Stimulated activated CD8-positive, alpha-beta memory T cell treated with anti-CD3 and anti-CD28 coated beads, Interleukin-2, amount 100 ng/mL, for 48 hours (primary cell): ENCODE data around the gene RFTN1.
A peak's percentile ranks its signal among the peaks of the same experiment; 100 is the strongest.

Source experiments
- DNase-seq, 2 donors: peaks; one replicate each; pipeline ENCODE4 v3.0.0-alpha.2; 2020; ENCODE audit warnings: low read depth in 2 of 2

The RFTN1 gene

GRCh38 chr3:16359331-16359730 lies 154.2 kb downstream of the RFTN1 start:
- DNase-seq: no peak

DNA sequence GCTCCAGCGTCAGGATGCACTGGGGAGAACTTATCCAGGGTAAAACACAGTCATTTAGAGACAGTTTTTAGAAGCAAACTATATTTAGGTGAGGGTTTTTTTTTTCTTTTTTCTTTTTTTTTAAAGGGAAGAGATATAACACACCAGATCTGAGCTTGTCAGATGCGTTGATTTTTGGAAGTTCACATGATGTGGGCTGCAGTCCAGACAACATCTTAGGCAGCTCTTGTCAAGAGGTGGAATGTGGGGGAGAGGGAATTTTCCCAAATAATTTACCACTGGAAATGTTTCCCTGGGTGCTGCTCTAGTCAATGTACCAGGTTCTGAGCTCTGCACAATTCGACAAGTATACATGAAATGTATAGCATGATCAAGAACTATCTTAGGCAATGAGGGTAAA lies 155.2 kb downstream of the RFTN1 start:
- DNase-seq: no peak

DNA sequence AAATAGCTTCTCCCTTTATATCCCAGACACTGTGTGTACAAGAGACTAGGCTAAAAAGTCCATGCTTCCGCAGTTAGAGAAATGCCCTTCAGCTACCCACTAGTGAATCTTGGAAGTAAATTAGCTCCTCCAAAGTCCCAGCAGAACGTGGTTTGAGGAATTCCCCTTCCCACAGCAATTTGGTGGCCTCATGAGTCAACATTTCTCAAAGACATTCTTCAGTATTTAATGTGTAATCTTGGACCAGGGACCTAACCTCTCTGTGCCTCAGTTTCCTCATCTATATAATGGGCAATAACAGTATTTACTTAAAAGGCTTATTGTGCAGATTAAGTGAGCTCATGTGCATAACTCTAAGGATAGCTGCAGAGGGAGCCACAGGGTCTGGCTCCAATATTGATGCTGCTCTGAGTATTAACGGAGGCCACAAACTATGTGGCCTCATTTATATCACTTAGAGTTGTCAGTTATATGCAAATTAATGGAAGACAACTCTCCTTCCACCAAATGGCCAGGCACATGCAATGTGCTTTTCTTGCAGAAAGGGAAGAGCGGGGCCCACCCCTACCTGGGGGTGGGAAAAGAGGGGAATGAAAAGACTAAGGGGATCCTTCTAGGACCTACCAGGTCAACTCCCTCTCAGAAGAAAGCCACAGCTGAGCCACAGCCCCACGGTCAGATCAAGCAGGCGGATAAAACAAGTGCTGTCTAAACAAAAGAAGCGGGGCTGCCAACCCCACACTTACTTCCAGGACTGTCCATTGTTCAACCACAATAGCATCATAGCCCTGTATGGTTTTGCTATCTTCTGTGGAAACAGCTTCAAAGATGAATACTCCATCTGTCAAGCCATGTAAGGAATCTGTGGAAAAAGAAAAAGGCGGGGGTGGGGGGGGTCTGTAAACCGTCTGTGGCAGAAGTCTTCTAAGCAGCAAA lies 156.0 kb downstream of the RFTN1 start:
- no peak for DNase-seq

DNA sequence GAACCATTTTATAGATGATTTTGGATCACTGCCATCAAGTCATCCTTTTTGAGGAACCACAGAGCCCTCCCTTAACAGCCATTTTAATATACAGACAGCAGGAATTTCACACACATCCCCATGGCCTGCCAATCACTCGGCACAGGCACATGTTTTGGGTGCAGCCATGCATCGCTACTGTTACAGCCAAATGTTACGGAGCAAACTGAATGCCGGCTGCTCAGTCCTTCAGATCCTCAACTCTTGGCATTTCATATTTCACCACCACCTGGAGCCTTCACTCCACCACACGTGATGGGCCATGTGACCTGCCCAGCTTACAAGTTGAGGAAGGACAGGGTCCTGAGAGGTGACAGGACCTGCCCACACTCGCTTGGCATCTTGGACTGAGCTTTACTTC lies 157.7 kb downstream of the RFTN1 start:
- DNase-seq: no peak

- no peak for DNase-seq
Observed at GRCh38 chr3:16354291-16354690, 159.2 kb downstream of the RFTN1 start.

GRCh38 chr3:16352428-16352827 lies 161.1 kb downstream of the RFTN1 start:
- no peak for DNase-seq

DNA sequence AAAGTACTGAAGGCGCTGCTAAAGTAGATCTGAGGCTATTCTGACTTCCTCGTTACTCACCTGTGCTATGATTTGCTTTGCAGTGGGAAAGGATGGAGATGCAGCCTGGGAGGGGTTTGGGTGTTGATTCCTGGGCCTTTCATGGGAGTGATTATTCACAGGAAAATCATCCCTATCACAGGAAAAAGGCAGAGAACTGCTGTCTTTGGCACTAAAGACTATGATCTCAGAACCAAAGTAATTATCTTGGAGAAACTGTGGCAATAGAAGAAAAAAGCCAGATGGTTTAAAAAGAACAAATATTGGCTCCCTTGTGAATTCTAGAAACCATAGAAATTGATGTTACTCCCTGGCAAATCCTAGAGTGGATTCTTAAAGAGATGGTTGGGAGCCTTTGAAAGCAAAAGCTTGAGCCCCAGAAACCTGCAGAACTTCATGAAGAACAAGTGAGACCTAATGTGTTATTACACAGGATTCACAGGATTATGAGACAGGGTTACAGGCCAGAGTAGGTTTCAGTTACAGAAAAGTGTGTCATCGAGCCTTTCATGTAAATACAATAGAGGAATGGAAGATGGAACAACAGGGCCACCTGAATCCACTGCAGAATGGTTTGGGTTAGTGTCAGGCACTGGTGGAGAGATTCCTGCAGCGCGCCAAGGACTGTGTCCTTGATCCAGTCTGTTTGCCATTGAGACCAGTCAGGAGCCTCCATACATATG lies 162.7 kb downstream of the RFTN1 start:
- no peak for DNase-seq

- DNase-seq: no peak
Observed at GRCh38 chr3:16349986-16350596, 163.4 kb downstream of the RFTN1 start.

GRCh38 chr3:16347548-16347947 lies 166.0 kb downstream of the RFTN1 start:
- DNase-seq: no peak

DNA sequence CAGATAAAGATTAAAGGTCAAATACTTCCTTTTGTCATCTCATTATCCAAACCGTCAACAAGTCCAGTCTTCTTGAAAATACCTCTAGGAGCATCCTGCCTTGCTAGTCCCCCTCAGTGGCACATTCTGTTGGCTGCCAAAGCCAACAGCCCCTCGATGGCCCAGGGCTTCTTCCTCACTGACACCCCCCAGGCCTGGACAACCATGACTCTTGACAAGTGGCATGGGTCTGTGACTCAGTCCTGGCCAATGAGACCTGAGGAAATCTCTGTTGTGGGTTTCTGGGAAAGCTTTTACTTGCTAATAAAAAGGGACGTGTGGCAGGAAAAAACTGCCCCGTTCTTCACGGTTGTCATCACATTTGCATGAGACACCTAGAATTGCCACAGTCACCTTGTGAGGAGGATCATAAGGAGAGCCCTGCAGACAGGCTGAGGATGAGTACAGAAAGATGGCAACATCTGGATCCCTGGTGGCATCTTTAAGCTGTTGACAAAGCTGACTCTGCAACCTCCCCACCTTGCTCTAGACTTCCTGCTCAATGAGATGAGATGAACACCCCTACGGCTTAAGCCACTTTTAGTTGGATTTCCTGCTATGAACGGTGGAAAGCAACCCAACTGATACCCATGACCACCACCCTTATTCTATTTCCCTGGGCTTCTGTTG lies 167.0 kb downstream of the RFTN1 start:
- no peak for DNase-seq

DNA sequence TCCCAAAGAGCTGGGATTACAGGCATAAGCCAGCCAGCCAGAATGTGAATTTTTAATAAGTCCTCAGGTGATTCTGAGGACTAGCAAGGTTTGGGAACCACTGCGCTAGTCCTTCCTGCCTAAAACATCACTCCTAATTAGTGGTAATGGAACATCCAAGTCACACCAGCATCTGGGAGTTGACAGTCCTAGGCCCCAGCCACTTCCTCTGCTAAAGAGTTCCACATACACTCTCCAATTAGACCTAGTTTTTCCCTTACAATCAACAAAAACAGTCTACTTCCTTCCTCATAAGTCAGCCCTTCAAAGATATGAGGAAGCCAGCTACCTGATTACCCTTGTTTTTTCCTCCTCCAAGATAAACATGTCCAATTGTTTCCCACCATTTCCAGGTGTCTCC lies 170.4 kb downstream of the RFTN1 start:
- DNase-seq: no peak

GRCh38 chr3:16338999-16339398 lies 174.5 kb downstream of the RFTN1 start:
- DNase-seq: no peak

DNA sequence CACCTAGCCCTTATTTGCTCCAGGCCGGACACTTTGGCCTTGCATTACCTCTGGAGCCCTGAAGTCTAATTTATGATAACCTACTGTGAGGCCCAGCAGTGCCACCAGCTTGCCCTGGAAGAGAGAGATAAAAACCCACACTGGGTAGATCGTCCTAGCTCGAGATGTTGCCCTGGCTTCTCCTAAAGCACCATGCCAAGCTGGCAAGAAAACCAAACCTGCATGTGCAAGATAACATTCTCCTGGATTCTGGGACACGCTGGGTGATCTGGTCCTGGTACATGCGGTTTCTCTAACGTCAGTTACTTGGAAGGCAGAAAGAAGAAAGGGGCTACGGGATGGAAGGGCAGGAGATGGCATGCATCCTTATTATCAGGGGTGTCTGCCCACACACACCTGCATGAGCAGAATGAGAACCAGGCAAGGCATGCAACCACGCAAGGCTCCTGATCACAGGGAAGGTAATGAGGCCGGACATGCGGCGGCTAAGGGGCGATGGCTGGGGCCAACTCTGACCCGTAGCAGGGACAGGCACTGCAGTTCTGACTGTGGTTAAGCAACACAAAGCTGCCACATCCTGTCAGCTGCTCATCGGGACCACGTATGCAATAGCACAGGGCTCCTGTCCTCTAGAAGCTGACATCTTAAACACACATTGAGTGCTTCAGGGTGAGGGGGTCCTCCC lies 175.5 kb downstream of the RFTN1 start:
- DNase-seq: peak; percentile 12 to 17

GRCh38 chr3:16336825-16337224 lies 176.7 kb downstream of the RFTN1 start:
- no peak for DNase-seq

- DNase-seq: no peak
Observed at GRCh38 chr3:16335772-16336645, 177.5 kb downstream of the RFTN1 start.

DNA sequence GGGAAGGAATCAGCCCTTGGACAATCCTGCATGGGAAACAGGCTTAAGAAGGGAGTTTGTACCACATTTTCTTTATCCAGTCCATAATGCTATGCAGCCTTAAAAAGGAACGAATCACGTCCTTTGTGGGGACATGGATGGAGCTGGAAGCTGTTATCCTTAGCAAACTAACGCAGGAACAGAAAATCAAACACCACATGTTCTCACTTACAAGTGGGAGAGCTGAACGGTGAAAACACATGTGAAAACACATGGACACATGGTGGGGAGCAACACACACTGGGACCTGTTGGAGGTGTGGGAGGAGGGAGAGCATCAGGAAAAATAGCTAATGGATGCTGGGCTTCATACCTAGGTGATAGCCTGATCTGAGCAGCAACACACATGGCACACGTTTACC lies 178.2 kb downstream of the RFTN1 start:
- DNase-seq: no peak

GRCh38 chr3:16334909-16335308 lies 178.6 kb downstream of the RFTN1 start:
- DNase-seq: no peak

GRCh38 chr3:16332904-16333426 lies 180.5 kb downstream of the RFTN1 start:
- no peak for DNase-seq

- no peak for DNase-seq
Observed at GRCh38 chr3:16331319-16331883, 182.1 kb downstream of the RFTN1 start.

- DNase-seq: no peak
Observed at GRCh38 chr3:16330351-16330750, 183.1 kb downstream of the RFTN1 start.
